G401 (cell line): ENCODE data around the gene PPM1N. TPM values are rescaled to one million over a fixed set of nuclear protein-coding genes. Genes with fewer than 3 reads are reported as not detected.
A peak's percentile ranks its signal among the peaks of the same experiment; 100 is the strongest.

Source experiments
- DNase-seq: peaks from one replicate; pipeline ENCODE4 v3.0.0-alpha.2; 2015; ENCODE audit warnings: low spot score
- in situ Hi-C: cut with HindIII; loops from 2 replicates; pipeline ENCODE4 v1.10.0; 2016; ENCODE audit warnings: low sequenced_read_pairs, mixed read lengths
- total RNA-seq: library from RNA; depleted of rRNA; stranded (reverse); fragments of >200 nt; shearing (Covaris generic); gene quantifications from 2 replicates; pipeline ENCODE4 v1.2.3, GENCODE V29; 2014

The PPM1N gene
- total RNA-seq, 1 experiment from 2014 or later, result 3.3 TPM

GRCh38 chr19:45469945-45470761, 28.1 kb upstream of the PPM1N start:
- no peak for DNase-seq

GRCh38 chr19:45470762-45471081, 27.5 kb upstream of the PPM1N start:
- in situ Hi-C loops, result no loop called here
- DNase-seq, result no peak

More at GRCh38 chr19:45469945-45470761, 28.1 kb upstream of the PPM1N start:
- in situ Hi-C loops, result no loop called here

- no peak for DNase-seq
- in situ Hi-C loops, result no loop called here
Observed at GRCh38 chr19:45471111-45471930, 26.9 kb upstream of the PPM1N start.

- no peak for DNase-seq
- in situ Hi-C loops, result no loop called here
Observed at GRCh38 chr19:45471931-45472562, 26.2 kb upstream of the PPM1N start.

DNA sequence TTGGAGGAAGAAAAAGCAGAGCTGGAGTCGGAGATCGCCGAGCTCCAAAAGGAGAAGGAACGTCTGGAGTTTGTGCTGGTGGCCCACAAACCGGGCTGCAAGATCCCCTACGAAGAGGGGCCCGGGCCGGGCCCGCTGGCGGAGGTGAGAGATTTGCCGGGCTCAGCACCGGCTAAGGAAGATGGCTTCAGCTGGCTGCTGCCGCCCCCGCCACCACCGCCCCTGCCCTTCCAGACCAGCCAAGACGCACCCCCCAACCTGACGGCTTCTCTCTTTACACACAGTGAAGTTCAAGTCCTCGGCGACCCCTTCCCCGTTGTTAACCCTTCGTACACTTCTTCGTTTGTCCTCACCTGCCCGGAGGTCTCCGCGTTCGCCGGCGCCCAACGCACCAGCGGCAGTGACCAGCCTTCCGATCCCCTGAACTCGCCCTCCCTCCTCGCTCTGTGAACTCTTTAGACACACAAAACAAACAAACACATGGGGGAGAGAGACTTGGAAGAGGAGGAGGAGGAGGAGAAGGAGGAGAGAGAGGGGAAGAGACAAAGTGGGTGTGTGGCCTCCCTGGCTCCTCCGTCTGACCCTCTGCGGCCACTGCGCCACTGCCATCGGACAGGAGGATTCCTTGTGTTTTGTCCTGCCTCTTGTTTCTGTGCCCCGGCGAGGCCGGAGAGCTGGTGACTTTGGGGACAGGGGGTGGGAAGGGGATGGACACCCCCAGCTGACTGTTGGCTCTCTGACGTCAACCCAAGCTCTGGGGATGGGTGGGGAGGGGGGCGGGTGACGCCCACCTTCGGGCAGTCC, 25.5 kb upstream of the PPM1N start:
- in situ Hi-C loops, result no loop called here
- DNase-seq, result no peak

GRCh38 chr19:45473367-45473681, 24.9 kb upstream of the PPM1N start:
- DNase-seq, result no peak
- in situ Hi-C loops, result no loop called here

DNA sequence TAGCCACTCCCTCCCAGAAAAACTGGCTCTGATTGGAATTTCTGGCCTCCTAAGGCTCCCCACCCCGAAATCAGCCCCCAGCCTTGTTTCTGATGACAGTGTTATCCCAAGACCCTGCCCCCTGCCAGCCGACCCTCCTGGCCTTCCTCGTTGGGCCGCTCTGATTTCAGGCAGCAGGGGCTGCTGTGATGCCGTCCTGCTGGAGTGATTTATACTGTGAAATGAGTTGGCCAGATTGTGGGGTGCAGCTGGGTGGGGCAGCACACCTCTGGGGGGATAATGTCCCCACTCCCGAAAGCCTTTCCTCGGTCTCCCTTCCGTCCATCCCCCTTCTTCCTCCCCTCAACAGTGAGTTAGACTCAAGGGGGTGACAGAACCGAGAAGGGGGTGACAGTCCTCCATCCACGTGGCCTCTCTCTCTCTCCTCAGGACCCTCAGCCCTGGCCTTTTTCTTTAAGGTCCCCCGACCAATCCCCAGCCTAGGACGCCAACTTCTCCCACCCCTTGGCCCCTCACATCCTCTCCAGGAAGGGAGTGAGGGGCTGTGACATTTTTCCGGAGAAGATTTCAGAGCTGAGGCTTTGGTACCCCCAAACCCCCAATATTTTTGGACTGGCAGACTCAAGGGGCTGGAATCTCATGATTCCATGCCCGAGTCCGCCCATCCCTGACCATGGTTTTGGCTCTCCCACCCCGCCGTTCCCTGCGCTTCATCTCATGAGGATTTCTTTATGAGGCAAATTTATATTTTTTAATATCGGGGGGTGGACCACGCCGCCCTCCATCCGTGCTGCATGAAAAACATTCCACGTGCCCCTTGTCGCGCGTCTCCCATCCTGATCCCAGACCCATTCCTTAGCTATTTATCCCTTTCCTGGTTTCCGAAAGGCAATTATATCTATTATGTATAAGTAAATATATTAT, 24.3 kb upstream of the PPM1N start:
- no peak for DNase-seq
- in situ Hi-C loops, result no loop called here

DNA sequence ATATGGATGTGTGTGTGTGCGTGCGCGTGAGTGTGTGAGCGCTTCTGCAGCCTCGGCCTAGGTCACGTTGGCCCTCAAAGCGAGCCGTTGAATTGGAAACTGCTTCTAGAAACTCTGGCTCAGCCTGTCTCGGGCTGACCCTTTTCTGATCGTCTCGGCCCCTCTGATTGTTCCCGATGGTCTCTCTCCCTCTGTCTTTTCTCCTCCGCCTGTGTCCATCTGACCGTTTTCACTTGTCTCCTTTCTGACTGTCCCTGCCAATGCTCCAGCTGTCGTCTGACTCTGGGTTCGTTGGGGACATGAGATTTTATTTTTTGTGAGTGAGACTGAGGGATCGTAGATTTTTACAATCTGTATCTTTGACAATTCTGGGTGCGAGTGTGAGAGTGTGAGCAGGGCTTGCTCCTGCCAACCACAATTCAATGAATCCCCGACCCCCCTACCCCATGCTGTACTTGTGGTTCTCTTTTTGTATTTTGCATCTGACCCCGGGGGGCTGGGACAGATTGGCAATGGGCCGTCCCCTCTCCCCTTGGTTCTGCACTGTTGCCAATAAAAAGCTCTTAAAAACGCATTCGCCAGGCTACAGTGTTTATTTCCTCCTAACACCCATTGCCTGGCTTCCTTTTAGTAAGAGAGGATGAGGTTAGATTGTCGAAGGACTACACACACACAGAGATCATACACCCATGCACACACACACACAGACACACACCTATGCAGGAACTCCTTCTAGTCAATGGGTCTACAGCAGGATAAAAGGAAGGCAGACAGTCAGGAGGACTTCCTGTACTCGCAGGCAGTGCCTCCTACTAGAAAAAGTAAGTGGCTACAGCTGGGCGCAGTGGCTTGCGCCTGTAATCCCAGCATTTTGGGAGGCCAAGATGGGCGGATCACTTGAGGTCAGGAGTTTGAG, 23.4 kb upstream of the PPM1N start:
- no peak for DNase-seq
- in situ Hi-C loops, result no loop called here

DNA sequence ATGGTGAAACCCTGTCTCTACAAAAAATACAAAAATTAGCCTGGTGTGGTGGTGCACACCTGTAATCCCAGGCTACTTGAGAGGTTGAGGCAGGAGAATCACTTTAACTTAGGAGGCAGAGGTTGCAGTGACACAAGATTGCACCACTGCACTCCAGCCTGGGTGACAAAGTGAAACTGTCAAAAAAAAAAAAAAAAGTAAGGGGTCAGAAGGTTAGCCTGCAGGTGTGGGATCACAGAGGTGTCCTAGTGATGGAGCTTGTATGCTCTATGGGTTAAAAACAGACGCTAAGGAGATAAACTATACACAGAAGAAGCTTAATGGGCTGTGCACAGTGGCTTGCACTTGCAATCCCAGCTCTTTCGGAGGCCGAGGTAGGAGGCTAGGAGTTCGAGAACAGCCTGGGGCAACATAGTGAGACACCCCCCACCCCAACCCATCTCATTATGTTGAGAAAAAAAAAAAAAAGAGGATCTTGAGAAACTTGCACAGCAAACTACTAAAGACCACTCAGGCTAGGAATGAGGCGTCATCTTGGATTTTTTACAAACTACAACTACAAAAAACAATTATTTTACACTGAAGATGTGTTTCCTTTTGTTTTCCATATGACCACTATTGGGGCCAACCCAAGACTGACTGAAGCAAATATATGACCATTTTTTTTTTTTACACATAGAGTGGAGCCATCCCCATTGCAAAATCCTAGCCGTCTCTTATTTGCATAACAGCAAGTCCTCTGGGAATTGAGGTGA, 22.5 kb upstream of the PPM1N start:
- no peak for DNase-seq
- in situ Hi-C loops, result no loop called here

- DNase-seq, result no peak
- in situ Hi-C loops, result no loop called here
Observed at GRCh38 chr19:45476304-45476703, 21.9 kb upstream of the PPM1N start.

GRCh38 chr19:45477186-45477585, 21.1 kb upstream of the PPM1N start:
- in situ Hi-C loops, result no loop called here
- no peak for DNase-seq

DNA sequence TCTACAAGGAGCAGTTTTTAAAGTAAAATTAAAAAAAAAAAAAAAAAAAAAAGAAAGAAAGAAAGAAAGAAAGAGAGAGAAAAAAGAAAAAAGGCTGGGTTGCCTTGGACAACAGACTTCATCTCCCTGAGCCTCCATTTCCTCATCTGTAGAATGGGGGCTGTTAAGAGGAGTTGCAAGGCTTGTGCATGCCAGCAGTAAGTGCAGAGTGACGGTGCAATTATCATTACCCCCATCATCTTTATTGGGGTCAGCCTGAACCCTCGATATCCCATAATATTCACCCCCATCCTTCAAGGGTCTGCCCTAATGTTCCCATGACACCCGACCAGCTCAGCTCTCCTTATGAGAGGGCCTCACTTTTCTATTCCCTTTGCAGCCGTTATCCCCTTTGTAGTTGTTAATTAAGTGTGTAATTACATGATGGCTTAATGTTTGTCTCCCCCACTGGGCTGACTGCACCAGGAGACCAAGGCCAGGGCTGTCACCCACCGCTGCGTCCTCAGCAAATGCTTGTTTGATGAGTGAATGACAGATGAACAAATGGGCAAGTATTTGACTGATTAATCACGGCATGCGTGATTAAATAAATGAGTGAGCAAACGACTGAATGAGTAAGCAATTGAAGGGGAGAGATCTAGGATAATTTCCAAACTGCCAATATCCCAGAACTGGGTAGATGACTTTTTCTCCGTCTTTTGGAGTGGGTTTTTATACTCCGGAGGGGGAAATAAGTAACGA, 20.4 kb upstream of the PPM1N start:
- in situ Hi-C loops, result no loop called here

DNA sequence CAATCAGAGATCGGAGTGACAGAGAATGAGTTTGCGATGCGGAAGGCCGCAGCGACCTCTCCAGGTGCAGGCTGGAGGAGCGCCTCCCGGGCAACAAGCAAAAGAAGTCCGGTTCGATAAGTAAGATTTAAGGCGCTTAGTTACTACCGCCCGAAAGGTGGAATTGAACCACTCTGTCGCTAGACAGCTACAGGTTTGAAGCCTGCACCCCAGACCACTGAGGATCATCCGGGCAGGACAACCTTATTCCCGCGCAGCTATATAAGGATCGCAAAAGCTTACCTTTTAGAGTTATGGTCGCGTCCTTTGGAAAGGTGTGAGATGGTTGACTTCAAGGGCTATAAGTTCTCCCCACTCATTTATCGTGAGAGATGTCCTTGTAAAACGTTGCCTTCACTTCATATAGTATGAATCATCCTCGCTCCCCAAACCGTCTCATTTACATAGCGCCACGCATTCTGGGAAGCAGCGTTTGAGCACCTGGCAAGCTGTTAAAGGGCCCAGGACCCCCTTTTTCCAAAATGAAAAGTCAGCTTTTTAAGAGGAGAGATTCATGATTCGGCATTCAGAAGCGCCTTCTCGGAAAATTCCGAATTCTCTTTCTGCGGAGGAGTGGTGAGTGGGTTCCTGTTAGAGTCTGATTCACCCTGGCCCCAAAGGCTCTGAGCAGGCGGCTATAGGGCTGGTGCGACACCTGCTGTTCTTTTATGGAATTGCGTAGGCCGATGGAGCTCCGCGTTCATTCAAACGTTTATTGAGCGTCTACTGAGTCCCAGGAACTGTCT, 19.6 kb upstream of the PPM1N start:
- in situ Hi-C loops, result no loop called here

More for the DNA sequence above, 20.4 kb upstream of the PPM1N start:
- no peak for DNase-seq

DNA sequence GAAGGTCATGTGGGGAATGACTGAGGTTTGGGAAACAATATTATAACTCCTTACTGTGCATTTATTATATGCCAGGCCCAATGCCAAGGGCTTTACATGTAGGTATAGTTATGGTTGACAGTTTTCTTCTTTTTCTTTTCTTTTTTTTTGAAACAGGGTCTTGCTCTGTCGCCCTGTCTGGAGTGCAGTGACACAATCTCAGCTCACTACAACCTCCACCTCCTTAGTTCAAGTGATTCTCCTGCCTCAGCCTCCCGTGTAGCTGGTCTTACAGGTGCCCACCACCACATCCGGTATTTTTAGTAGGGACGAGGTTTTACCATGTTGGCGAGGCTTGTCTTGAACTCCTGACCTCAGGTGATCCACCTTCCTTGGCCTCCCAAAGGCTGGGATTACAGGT, 15.2 kb upstream of the PPM1N start:
- in situ Hi-C loops, result no loop called here
- DNase-seq, result no peak

More for the DNA sequence above, 19.6 kb upstream of the PPM1N start:
- DNase-seq, result peak; percentile 96

- in situ Hi-C loops, result no loop called here
- DNase-seq, result no peak
Observed at GRCh38 chr19:45484273-45484945, 13.8 kb upstream of the PPM1N start.
